Lower leg skin (tissue), 3 donors: ENCODE results near the gene SESN1.

Source experiments
- POLR2A ChIP-seq, 2 donors: fragments of 450-650 bp; IDR thresholded peaks; one replicate each; pipeline ENCODE4 v1.6.1; 2016 to 2017; ENCODE audit warnings: antibody characterized with exemption in 2 of 2, mild to moderate bottlenecking in 1 of 2, moderate library complexity in 1 of 2
- TF ChIP-seq, protein P1 (sequence below), 3 donors: fragments of 450-650 bp; IDR thresholded peaks; one replicate each; pipeline ENCODE4 v1.5.1; 2016; ENCODE audit warnings: antibody characterized with exemption in 3 of 3, mild to moderate bottlenecking in 3 of 3, moderate library complexity in 2 of 3

DNA sequence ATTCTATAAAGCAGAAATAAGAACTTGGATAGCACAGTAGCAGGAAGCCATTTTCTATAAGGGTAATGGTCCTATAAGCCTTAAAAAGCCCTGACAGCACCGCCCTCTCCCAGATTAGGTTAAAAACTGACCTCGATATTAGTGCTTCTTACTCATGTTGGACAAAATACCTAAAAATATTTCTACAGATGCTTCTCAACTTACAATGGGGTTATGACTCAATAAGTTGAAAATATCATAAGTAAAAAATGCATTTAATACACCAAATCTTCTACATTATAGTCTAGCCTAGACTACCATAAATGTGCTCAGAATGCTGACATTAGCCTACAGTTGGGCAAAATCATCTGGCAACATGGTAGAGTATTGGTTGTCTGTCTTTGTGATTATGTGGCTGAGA, 70.3 kb downstream of the SESN1 start:
- TF ChIP-seq, protein P1, sequence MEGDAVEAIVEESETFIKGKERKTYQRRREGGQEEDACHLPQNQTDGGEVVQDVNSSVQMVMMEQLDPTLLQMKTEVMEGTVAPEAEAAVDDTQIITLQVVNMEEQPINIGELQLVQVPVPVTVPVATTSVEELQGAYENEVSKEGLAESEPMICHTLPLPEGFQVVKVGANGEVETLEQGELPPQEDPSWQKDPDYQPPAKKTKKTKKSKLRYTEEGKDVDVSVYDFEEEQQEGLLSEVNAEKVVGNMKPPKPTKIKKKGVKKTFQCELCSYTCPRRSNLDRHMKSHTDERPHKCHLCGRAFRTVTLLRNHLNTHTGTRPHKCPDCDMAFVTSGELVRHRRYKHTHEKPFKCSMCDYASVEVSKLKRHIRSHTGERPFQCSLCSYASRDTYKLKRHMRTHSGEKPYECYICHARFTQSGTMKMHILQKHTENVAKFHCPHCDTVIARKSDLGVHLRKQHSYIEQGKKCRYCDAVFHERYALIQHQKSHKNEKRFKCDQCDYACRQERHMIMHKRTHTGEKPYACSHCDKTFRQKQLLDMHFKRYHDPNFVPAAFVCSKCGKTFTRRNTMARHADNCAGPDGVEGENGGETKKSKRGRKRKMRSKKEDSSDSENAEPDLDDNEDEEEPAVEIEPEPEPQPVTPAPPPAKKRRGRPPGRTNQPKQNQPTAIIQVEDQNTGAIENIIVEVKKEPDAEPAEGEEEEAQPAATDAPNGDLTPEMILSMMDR (IDR thresholded peaks at IDR 0.05): no peak
- TF ChIP-seq POLR2A (IDR thresholded peaks at IDR 0.05): no peak
